ENCODE data around the gene WFIKKN2. TPM values are rescaled to one million over a fixed set of nuclear protein-coding genes. Genes with fewer than 3 reads are reported as not detected.

The WFIKKN2 gene
- total and polyA plus RNA-seq, 2 of the 13 experiments (the other 11 are each of a cell fraction or from before 2014, with no cell fraction given): not detected

- H3K27me3 ChIP-seq (ENCODE audit: control insufficient read depth in 1 of 2, insufficient read depth in 2 of 2, low read length in 2 of 2): peaks cover 14 to 66% of the 10 kb centered on the region in 2 experiments
- ATAC-seq (no peak), FAIRE-seq (no peak), DNase-seq (ENCODE audit: low spot score) (no peak)
- POLR2A ChIA-PET: no interaction called here
- no peak overlapping the region for H2AFZ ChIP-seq (ENCODE audit: low read length)
- H3K27ac ChIP-seq (ENCODE audit: extremely low read length, insufficient read depth, low read length): no peak overlapping the region
- no peak overlapping the region for H3K4me2 ChIP-seq (ENCODE audit: low read depth, low read length)
- WGBS (ENCODE audit: low lambda C conversion rate): 53% methylated on average over 6 of the region's 6 CpGs
- H3K9me3 ChIP-seq (ENCODE audit: low read length): no peaks in the 10 kb centered on the region
- no peaks in the 10 kb centered on the region for H4K20me1 ChIP-seq (ENCODE audit: insufficient read depth, low read length)
- no TSS peak for BruUV-seq (replicated peaks)
- intact Hi-C loops (cut with micrococcal nuclease; ENCODE audit: unreplicated experiment): no loop called here
- H3K9ac ChIP-seq (ENCODE audit: insufficient read depth, low read depth, low read length): no peak overlapping the region
- in situ Hi-C loops (cut with HindIII; ENCODE audit: extremely low pct_ligation_motif_present, low pct_unique_long_range_greater_than_20kb): no loop called here
- H3K4me3 ChIP-seq (replicated peaks in 1 of 3; ENCODE audit: insufficient read depth in 1 of 3, low read depth in 2 of 3, low read length in 3 of 3): no peak overlapping the region
- no peak for TF ChIP-seq ZNF652 (CRISPR knock-in tag; IDR thresholded peaks at IDR 0.05; ENCODE audit: borderline replicate concordance, low read depth)
- CTCF ChIA-PET (ENCODE audit: low intra/inter-chr PET ratio, low total read pairs): no interaction called here
- H3K79me2 ChIP-seq (ENCODE audit: insufficient read depth, low read length): no peaks in the 10 kb centered on the region
- H3K4me1 ChIP-seq (ENCODE audit: insufficient read depth, low read length): peaks cover 13% of the 10 kb centered on the region
- no peaks in the 10 kb centered on the region for H3K36me3 ChIP-seq (replicated peaks in 1 of 2; ENCODE audit: control insufficient read depth in 1 of 2, insufficient read depth in 2 of 2, low read length in 2 of 2)
These were observed 6.1 kb upstream of the WFIKKN2 start for GRCh38 chr17:50829332-50829731.

GRCh38 chr17:50830352-50830751 lies 5.0 kb upstream of the WFIKKN2 start:
- in situ Hi-C loops (cut with HindIII; ENCODE audit: extremely low pct_ligation_motif_present, low pct_unique_long_range_greater_than_20kb) (no loop called here), intact Hi-C loops (cut with micrococcal nuclease; ENCODE audit: unreplicated experiment) (no loop called here)
- POLR2A ChIA-PET: interaction anchor here (0.8 kb wide), 1 partner anchor 15 kb away, joined by 3 read pairs; no protein-coding TSS in a partner anchor

More at GRCh38 chr17:50830352-50830751, 5.0 kb upstream of the WFIKKN2 start:
- Histone ChIP-seq H4K20me1 (ENCODE audit: insufficient read depth, low read length) (no peaks in the 10 kb centered on the region), H3K4me3 (replicated peaks in 1 of 3; ENCODE audit: insufficient read depth in 1 of 3, low read depth in 2 of 3, low read length in 3 of 3) (no peak overlapping the region), H3K36me3 (replicated peaks in 1 of 2; ENCODE audit: control insufficient read depth in 1 of 2, insufficient read depth in 2 of 2, low read length in 2 of 2) (no peaks in the 10 kb centered on the region), H3K79me2 (ENCODE audit: insufficient read depth, low read length) (no peaks in the 10 kb centered on the region), H3K4me1 (ENCODE audit: insufficient read depth, low read length) (peaks cover 21% of the 10 kb centered on the region), H3K4me2 (ENCODE audit: low read depth, low read length) (no peak overlapping the region), H3K9me3 (ENCODE audit: low read length) (no peaks in the 10 kb centered on the region), H3K27me3 (ENCODE audit: control insufficient read depth in 1 of 2, insufficient read depth in 2 of 2, low read length in 2 of 2) (peaks cover 22 to 77% of the 10 kb centered on the region in 2 experiments), H3K9ac (ENCODE audit: insufficient read depth, low read depth, low read length) (no peak overlapping the region), H3K27ac (ENCODE audit: extremely low read length, insufficient read depth, low read length) (no peak overlapping the region), H2AFZ (ENCODE audit: low read length) (no peak overlapping the region)
- ATAC-seq (peak; percentile 54), DNase-seq (ENCODE audit: low spot score) (no peak), FAIRE-seq (no peak)
- WGBS (ENCODE audit: low lambda C conversion rate): 3% methylated on average over 5 of the region's 5 CpGs
- no TSS peak for BruUV-seq (replicated peaks)
- TF ChIP-seq STAG1 (CRISPR knock-in tag; IDR thresholded peaks at IDR 0.05) (0 out of 2 replicates have a peak, but pooled peaks have one; percentile 3), REST (IDR thresholded peaks at IDR 0.05; ENCODE audit: borderline replicate concordance in 1 of 2, low read depth in 1 of 2, low read length in 2 of 2) (no peak), CTCF (CRISPR knock-in tag; IDR thresholded peaks at IDR 0.05) (peak; percentile 29; the same call in 1 of the 2 replicates), SIN3B (IDR thresholded peaks at IDR 0.05; ENCODE audit: low read length) (no peak), ZNF263 (CRISPR knock-in tag; IDR thresholded peaks at IDR 0.05) (0 out of 2 replicates have a peak, but pooled peaks have one; percentile 19), HMG20B (CRISPR knock-in tag; conservative IDR thresholded peaks at IDR 0.05) (no peak)
- CTCF ChIA-PET (ENCODE audit: low intra/inter-chr PET ratio, low total read pairs): no interaction called here
